COR-L47 (cell line): Measurements from ENCODE around the gene CLCA2.
"Not testable (repeated sequence)": the region's sequence is repeated elsewhere in the genome, so short reads cannot be mapped to it uniquely, and the experiment has no call there.

Experiments used
- DNase-seq: peaks from one replicate; lab custom pipeline; 2025; lab: John Stamatoyannopoulos, UW

Gene CLCA2

GRCh38 chr1:86477682-86478081 lies 53.7 kb downstream of the CLCA2 start:
- DNase-seq: no peak

- DNase-seq: no peak
These were observed 54.6 kb downstream of the CLCA2 start for GRCh38 chr1:86478416-86479156.

GRCh38 chr1:86481966-86482365 lies 58.0 kb downstream of the CLCA2 start:
- no peak for DNase-seq

DNA sequence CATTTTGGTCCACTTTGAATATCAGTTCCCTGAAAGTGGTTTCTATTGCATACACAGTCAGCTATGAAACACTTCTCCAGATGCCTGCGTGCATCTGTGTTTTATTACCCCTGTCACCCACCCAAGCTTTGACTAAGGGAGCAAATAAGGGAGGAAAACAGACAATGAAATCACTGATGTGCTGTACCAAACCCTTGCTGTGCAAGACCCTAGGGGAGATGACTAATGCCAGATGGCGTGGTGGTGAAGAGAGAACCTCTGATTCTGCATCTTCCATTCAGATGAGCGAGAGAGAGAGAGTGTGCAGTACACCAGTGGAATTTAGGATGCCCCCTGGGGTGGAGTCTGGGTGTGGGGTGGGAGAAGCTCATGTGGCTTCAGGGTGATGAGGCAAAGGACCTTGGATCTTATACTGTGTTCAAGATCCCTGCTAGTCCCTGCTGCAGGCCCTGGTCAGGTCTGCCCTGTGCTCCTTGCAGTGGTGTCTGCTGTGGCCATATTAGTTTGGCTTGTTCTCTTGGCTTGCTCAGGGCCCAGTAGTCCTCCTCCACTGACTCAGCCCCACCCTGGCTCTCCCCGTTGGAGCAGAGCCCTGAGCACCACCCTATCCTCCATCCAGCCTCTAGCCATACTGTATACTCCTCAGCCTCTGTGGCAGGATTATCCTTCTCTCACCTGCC lies 63.3 kb downstream of the CLCA2 start:
- no peak for DNase-seq

DNA sequence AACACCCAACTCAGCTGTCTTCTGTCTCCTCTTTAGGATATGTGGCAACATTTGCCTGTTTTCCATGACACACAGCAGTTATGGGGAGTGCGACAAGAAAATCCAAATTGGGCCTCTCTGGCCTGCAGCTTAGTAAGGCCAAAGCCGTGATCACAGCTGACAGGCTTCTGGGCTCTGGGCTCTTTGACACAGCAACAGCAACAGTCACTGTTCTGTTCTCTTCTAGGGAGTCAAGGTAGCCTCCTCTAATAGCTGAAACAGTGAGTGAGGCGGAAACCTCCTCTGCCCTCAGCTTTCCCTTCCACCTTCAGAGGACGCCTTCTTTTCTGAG lies 63.8 kb downstream of the CLCA2 start:
- DNase-seq: no peak

DNA sequence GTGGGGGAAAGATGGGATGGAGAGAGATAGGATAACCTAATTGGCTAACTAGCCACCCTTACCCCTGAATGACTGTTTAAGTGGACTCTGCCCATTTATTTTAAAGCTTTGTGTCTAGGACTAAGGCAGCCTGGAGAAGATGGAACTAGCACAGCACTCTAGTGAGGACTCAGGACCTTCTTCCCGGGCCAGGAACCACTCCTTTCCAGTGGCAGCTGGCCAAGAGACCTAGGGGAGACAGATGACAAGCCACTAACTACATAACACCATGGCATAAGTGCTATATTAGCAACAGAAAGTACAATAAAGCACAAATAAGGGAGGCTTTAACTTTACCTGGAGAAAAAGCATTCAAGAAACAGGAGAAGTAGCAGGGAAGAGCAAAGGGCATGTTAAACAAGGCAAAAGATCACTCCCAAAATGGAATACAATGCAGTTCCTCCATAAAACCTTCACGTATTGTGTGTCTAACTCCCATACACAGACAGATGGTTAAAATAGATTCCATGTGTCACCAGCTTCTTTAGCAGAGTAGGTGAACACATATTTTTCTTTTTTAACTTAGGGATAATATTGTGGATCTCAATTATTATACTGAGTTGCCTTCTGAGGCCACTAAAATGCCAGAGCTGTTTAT lies 65.4 kb downstream of the CLCA2 start:
- DNase-seq: no peak

GRCh38 chr1:86491171-86491950 lies 67.4 kb downstream of the CLCA2 start:
- DNase-seq: no peak

GRCh38 chr1:86498281-86498680 lies 74.3 kb downstream of the CLCA2 start:
- no peak for DNase-seq

GRCh38 chr1:86499987-86500593 lies 76.1 kb downstream of the CLCA2 start:
- DNase-seq: peak; percentile 73

DNA sequence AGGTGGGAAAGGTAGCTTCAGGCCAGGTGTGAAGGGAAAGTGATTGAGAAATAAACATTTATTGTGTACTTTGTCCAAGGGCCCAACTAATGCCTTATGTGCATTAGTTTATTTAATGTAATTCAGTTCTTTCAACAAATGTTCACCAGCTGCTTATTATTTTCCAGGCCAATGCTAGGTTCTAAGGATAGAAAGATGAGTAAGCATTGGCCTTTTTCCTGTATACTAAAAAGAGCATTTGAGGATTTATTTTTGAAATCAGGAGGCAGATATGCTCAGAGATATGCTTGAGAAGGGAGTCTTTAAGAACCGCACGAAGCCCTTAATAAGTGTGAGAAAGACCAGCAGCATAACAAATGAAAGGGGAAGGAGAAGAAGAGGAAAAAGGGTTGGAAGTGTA lies 76.7 kb downstream of the CLCA2 start:
- DNase-seq: no peak

DNA sequence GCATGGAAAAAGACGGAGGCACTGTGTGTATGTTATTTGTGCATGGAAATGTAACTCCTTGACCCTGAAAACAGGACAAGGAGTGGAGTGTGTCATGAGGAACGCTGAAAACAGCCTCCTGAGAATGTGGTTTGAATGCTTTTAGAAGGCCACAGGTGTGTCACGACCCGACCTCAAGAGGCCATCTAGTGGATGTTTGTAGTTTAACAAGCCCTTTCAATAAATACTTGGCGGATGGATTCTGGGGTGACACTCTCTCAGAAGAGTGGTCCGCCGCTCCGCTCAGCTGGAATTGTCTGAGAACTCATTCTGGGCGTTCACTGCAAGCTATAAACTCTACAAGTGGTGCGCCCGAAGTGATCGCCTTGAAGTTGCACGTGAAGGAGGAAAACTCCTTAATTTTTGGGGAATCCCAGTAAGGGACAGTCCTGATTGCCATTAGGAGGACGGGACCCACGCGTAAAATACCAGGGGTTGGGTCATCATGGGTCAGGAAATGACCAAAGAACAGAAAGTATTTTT lies 78.2 kb downstream of the CLCA2 start:
- DNase-seq: not testable (repeated sequence)

- no peak for DNase-seq
These were observed 78.9 kb downstream of the CLCA2 start for GRCh38 chr1:86502721-86503405.

GRCh38 chr1:86503406-86504136 lies 79.6 kb downstream of the CLCA2 start:
- no peak for DNase-seq

DNA sequence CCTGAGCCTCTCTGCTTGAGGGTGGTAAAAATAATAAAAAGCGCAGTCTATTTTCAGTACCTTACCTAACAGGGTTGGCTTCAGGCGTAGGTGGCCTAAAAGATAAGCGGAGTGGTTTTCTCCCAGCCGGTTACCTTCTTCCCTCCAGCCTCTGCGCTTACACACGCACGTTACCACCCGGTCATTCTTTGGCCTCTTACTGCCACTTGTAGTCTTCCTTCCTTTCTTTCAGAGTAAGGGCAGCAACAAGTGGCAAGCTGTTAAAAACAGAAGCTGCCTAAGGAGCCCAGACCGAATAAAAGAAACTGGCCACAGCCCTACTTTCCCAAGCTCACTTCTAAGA lies 80.1 kb downstream of the CLCA2 start:
- no peak for DNase-seq

GRCh38 chr1:86504895-86505563 lies 81.1 kb downstream of the CLCA2 start:
- DNase-seq: no peak

DNA sequence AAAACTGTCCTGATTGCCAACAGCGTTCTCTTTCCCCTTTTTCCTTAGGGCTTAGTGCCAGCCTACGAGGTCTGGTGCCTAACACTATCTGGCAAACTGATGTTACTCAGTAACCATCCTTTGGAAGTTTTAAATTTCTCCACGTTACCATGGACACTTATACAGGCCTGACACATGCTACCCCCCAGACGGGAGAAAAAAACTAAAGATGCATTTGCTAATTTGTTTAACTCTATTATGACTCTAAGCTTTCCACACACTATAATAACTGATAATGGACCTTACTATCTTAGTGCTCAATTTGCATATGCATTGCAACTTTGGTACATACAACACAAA lies 81.6 kb downstream of the CLCA2 start:
- no peak for DNase-seq
